Natural killer cell (primary cell): Measurements from ENCODE around the gene TMEM41A. TPM values are rescaled to one million over a fixed set of nuclear protein-coding genes. Genes with fewer than 3 reads are reported as not detected.
"Not testable (repeated sequence)": the region's sequence is repeated elsewhere in the genome, so short reads cannot be mapped to it uniquely, and the experiment has no call there.

Experiments
- ATAC-seq, 3 donors: fragments of 150-1000 bp in 2 of 3; fragments of 200-7000 bp in 1 of 3; cut with Tn5 transposase; 1 replicate in 1 of 3; 2 replicates in 2 of 3; pipeline ENCODE4 v1.10.0; 2021; ENCODE audit warnings: mild to moderate bottlenecking in 2 of 3, moderate library complexity in 2 of 3
- DNase-seq, 2 donors: peaks; one replicate each; pipeline versions ENCODE4 v3.0.0 to v3.0.0-alpha.2; 2013 to 2021; ENCODE audit warnings: mixed read lengths in 1 of 2
- H3K27ac ChIP-seq: one replicate; pipeline ENCODE4 v1.5.1; 2013; ENCODE audit warnings: mild to moderate bottlenecking, low read length
- H3K27me3 ChIP-seq: one replicate; pipeline ENCODE4 v1.6.1; 2013; ENCODE audit warnings: low read length; ENCODE audit not compliant: control insufficient read depth, insufficient read depth
- H3K36me3 ChIP-seq: one replicate; pipeline ENCODE4 v1.6.1; 2013; ENCODE audit warnings: low read length; ENCODE audit not compliant: control insufficient read depth, insufficient read depth
- H3K4me1 ChIP-seq: one replicate; pipeline ENCODE4 v1.6.1; 2013; ENCODE audit warnings: low read length; ENCODE audit not compliant: control insufficient read depth, insufficient read depth
- H3K4me3 ChIP-seq: one replicate; pipeline ENCODE4 v1.5.1; 2013; ENCODE audit warnings: low read length
- H3K9me3 ChIP-seq: one replicate; pipeline ENCODE4 v1.6.1; 2013; ENCODE audit warnings: low read length; ENCODE audit not compliant: control insufficient read depth, insufficient read depth
- H3K27ac Mint-ChIP-seq, 2 donors: one replicate each; pipeline ENCODE4 v1.8.0; 2022; ENCODE audit warnings: mild to moderate bottlenecking in 2 of 2, mixed read lengths in 2 of 2, moderate library complexity in 1 of 2
- H3K27me3 Mint-ChIP-seq, 2 donors: one replicate each; pipeline ENCODE4 v1.8.0; 2022; ENCODE audit warnings: low read depth in 2 of 2, mixed read lengths in 2 of 2
- H3K36me3 Mint-ChIP-seq: one replicate; pipeline ENCODE4 v1.8.0; 2022; ENCODE audit warnings: mixed read lengths
- H3K4me1 Mint-ChIP-seq, 2 donors: one replicate each; pipeline ENCODE4 v1.8.0; 2022; ENCODE audit warnings: mixed read lengths in 2 of 2
- H3K4me3 Mint-ChIP-seq: one replicate; pipeline ENCODE4 v1.8.0; 2022; ENCODE audit warnings: mild to moderate bottlenecking, moderate library complexity, mixed read lengths
- H3K9me3 Mint-ChIP-seq, 2 donors: one replicate each; pipeline ENCODE4 v1.8.0; 2022; ENCODE audit warnings: mixed read lengths in 2 of 2
- CTCF ChIP-seq: fragments of 200-600 bp; IDR thresholded peaks from one replicate; pipeline ENCODE4 v1.8.0; 2022; ENCODE audit warnings: antibody characterized with exemption
- WGBS: methylation state at CpG from one replicate; pipeline ENCODE4 v1.1.7; 2013; ENCODE audit warnings: missing lambda C conversion rate; ENCODE audit not compliant: insufficient coverage; 5-methylcytosine and 5-hydroxymethylcytosine counted together
- intact Hi-C: fragments of 100-400 bp; cut with micrococcal nuclease; formaldehyde crosslinking; loops from one replicate; pipeline ENCODE4 v1.14.2; 2022
- total RNA-seq, 4 donors: library from RNA; stranded (reverse); fragments of 120-200 nt in 1 of 4; gene quantifications; one replicate each; pipeline versions ENCODE4 v1.2.3 to v1.2.4, GENCODE V29; 2013 to 2022

TMEM41A gene
- total RNA-seq, 3 donors from 2014 or later (not counting 1 experiment from before 2014, with no cell fraction given), result 28.3 to 35.4 (median 35.0) TPM

GRCh38 chr3:185479373-185479945, 19.4 kb downstream of the TMEM41A start:
- no peak for ATAC-seq
- no CpG with 5 or more reads among the region's 2 CpGs for WGBS

GRCh38 chr3:185477316-185477715, 21.5 kb downstream of the TMEM41A start:
- no peaks in the 10 kb centered on the region for H3K9me3 Mint-ChIP-seq
- H3K4me3 Mint-ChIP-seq, result no peak overlapping the region
- no peaks in the 10 kb centered on the region for H3K27me3 ChIP-seq
- ATAC-seq (no peak), DNase-seq (no peak)
- H3K36me3 Mint-ChIP-seq, result peaks cover 5% of the 10 kb centered on the region
- no peaks in the 10 kb centered on the region for H3K27me3 Mint-ChIP-seq
- 83% methylated on average over 3 of the region's 3 CpGs for WGBS
- no peaks in the 10 kb centered on the region for H3K36me3 ChIP-seq
- peaks cover under 1% of the 10 kb centered on the region in 2 donors for H3K4me1 Mint-ChIP-seq
- H3K27ac Mint-ChIP-seq, result no peak overlapping the region
- H3K27ac ChIP-seq, result no peak overlapping the region
- H3K4me1 ChIP-seq, result no peaks in the 10 kb centered on the region
- H3K9me3 ChIP-seq, result no peaks in the 10 kb centered on the region
- no peak for TF ChIP-seq CTCF
- intact Hi-C loops, result no loop called here
- H3K4me3 ChIP-seq, result no peak overlapping the region

More at GRCh38 chr3:185479373-185479945, 19.4 kb downstream of the TMEM41A start:
- Mint-ChIP-seq H3K27me3 (no peaks in the 10 kb centered on the region), H3K27ac (no peak overlapping the region), H3K36me3 (no peaks in the 10 kb centered on the region), H3K4me1 (peaks cover 12% of the 10 kb centered on the region in 2 donors), H3K4me3 (no peak overlapping the region), H3K9me3 (no peaks in the 10 kb centered on the region)
- Histone ChIP-seq H3K27ac (no peak overlapping the region), H3K9me3 (no peaks in the 10 kb centered on the region), H3K4me1 (no peaks in the 10 kb centered on the region), H3K4me3 (no peak overlapping the region), H3K27me3 (no peaks in the 10 kb centered on the region), H3K36me3 (no peaks in the 10 kb centered on the region)
- intact Hi-C loops, result no loop called here
- no peak for TF ChIP-seq CTCF
- no peak for DNase-seq

- H3K4me3 Mint-ChIP-seq, H3K36me3 ChIP-seq, H3K9me3 ChIP-seq, H3K4me1 ChIP-seq, H3K36me3 Mint-ChIP-seq, H3K27ac Mint-ChIP-seq, H3K27me3 ChIP-seq, H3K27ac ChIP-seq, H3K27me3 Mint-ChIP-seq, H3K4me3 ChIP-seq, H3K9me3 Mint-ChIP-seq, DNase-seq, H3K4me1 Mint-ChIP-seq, ATAC-seq, intact Hi-C loops: not testable (repeated sequence)
- 100% methylated on average over 3 of the region's 6 CpGs for WGBS
These were observed 23.9 kb downstream of the TMEM41A start for GRCh38 chr3:185474922-185475321.

GRCh38 chr3:185473290-185473815, 25.5 kb downstream of the TMEM41A start:
- TF ChIP-seq CTCF, result no peak
- no peaks in the 10 kb centered on the region for H3K36me3 ChIP-seq
- intact Hi-C loops, result no loop called here
- no peak for ATAC-seq
- no peaks in the 10 kb centered on the region for H3K4me1 ChIP-seq
- H3K4me3 Mint-ChIP-seq, result no peak overlapping the region
- no peaks in the 10 kb centered on the region for H3K27me3 ChIP-seq
- H3K9me3 ChIP-seq, result no peaks in the 10 kb centered on the region
- DNase-seq, result no peak
- H3K4me1 Mint-ChIP-seq, result no peaks in the 10 kb centered on the region
- 95% methylated on average over 14 of the region's 15 CpGs for WGBS
- no peak overlapping the region for H3K4me3 ChIP-seq
- H3K36me3 Mint-ChIP-seq, result peaks cover 5% of the 10 kb centered on the region
- no peak overlapping the region for H3K27ac Mint-ChIP-seq
- H3K27me3 Mint-ChIP-seq, result no peaks in the 10 kb centered on the region
- H3K9me3 Mint-ChIP-seq, result no peaks in the 10 kb centered on the region
- no peak overlapping the region for H3K27ac ChIP-seq
